OCI-LY3 (cell line): Measurements from ENCODE around the gene KRT81.

Experiments
- EZH2phosphoT487 ChIP-seq: fragments of 200-600 bp; shearing (Covaris generic); IDR thresholded peaks from 2 replicates; pipeline ENCODE4 v1.6.1; 2018; ENCODE audit warnings: antibody characterized with exemption, mixed run types, low read depth
- TF ChIP-seq, protein P1 (sequence below): fragments of 200-600, 300-600 bp; sonication (generic); IDR thresholded peaks from 2 replicates; pipeline ENCODE4 v1.5.1; 2014; ENCODE audit warnings: antibody characterized with exemption, low read length, low read depth

DNA sequence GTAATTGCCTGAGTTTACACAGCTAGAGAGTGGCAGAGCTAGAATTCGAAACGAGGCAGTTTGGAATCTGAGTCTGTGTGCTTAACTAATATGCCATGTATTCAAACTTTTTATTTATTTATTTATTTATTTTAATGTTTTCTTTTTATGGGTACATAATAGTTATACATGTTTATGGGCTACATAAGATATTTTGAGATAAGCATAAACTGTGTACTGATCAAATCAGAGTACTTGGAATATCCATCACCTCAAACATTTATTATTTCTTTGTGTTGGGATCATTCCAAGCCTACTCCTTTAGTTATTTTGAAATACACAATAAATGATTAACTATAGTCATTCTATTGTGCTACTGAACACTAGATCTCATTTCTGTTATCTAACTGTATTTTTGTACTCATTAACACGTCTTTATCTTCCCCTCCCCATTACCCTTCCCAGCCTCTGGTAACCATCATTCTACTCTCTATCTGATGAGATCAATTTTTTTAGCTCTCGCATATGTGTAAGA lies 7.4 kb upstream of the KRT81 start:
- TF ChIP-seq, protein P1, sequence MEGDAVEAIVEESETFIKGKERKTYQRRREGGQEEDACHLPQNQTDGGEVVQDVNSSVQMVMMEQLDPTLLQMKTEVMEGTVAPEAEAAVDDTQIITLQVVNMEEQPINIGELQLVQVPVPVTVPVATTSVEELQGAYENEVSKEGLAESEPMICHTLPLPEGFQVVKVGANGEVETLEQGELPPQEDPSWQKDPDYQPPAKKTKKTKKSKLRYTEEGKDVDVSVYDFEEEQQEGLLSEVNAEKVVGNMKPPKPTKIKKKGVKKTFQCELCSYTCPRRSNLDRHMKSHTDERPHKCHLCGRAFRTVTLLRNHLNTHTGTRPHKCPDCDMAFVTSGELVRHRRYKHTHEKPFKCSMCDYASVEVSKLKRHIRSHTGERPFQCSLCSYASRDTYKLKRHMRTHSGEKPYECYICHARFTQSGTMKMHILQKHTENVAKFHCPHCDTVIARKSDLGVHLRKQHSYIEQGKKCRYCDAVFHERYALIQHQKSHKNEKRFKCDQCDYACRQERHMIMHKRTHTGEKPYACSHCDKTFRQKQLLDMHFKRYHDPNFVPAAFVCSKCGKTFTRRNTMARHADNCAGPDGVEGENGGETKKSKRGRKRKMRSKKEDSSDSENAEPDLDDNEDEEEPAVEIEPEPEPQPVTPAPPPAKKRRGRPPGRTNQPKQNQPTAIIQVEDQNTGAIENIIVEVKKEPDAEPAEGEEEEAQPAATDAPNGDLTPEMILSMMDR, result no peak
- TF ChIP-seq EZH2phosphoT487, result no peak
